ENCODE measurements around the gene CTSO. TPM values are rescaled to one million over a fixed set of nuclear protein-coding genes. Genes with fewer than 3 reads are reported as not detected.

Gene CTSO
- total RNA-seq, 1 experiment from 2014 or later: 2.9 TPM

GRCh38 chr4:155889946-155890345, 63.7 kb downstream of the CTSO start:
- Histone ChIP-seq H3K36me3 (ENCODE audit: control insufficient read depth, insufficient read depth, low read length) (no peaks in the 10 kb centered on the region), H3K4me1 (no peaks in the 10 kb centered on the region), H3K9me3 (no peaks in the 10 kb centered on the region; the same call in 1 of the 2 replicates), H3K27me3 (replicated peaks; ENCODE audit: control insufficient read depth, insufficient read depth, low read length) (no peaks in the 10 kb centered on the region), H3K4me3 (ENCODE audit: low read depth, low read length) (no peak overlapping the region)
- TF ChIP-seq CTCF (IDR thresholded peaks at IDR 0.05; ENCODE audit: insufficient read depth in 1 of 2, low read depth in 1 of 2, low read length in 1 of 2, severe bottlenecking in 1 of 2, unreplicated experiment in 1 of 2): no peak
- no peaks in the 10 kb centered on the region for H3K36me3 Mint-ChIP-seq (ENCODE audit: insufficient read depth, unreplicated experiment)
- intact Hi-C loops (cut with micrococcal nuclease; ENCODE audit: unreplicated experiment): no loop called here
- no peak for DNase-seq
- H3K27ac Mint-ChIP-seq (ENCODE audit: unreplicated experiment): no peak overlapping the region
- no peak overlapping the region for H3K4me3 Mint-ChIP-seq (ENCODE audit: unreplicated experiment)
- ChIA-PET POLR2A (no interaction called here), CTCF (interaction anchor here (0.6 kb wide), 1 partner anchor 13 kb away, joined by 3 read pairs; no protein-coding TSS in a partner anchor)
- no peaks in the 10 kb centered on the region for H3K4me1 Mint-ChIP-seq (ENCODE audit: low read depth, unreplicated experiment)
- no TSS peak for BruUV-seq (replicated peaks)
- no peaks in the 10 kb centered on the region for H3K27me3 Mint-ChIP-seq (ENCODE audit: insufficient read depth, unreplicated experiment)
- peaks cover 38% of the 10 kb centered on the region for H3K9me3 Mint-ChIP-seq (ENCODE audit: unreplicated experiment)

- Mint-ChIP-seq H3K4me3 (ENCODE audit: unreplicated experiment) (no peak overlapping the region), H3K4me1 (ENCODE audit: low read depth, unreplicated experiment) (no peaks in the 10 kb centered on the region), H3K9me3 (ENCODE audit: unreplicated experiment) (peaks cover 35% of the 10 kb centered on the region), H3K27me3 (ENCODE audit: insufficient read depth, unreplicated experiment) (no peaks in the 10 kb centered on the region), H3K27ac (ENCODE audit: unreplicated experiment) (no peak overlapping the region), H3K36me3 (ENCODE audit: insufficient read depth, unreplicated experiment) (no peaks in the 10 kb centered on the region)
- H3K36me3 ChIP-seq (ENCODE audit: control insufficient read depth, insufficient read depth, low read length): no peaks in the 10 kb centered on the region
- H3K27me3 ChIP-seq (replicated peaks; ENCODE audit: control insufficient read depth, insufficient read depth, low read length): no peaks in the 10 kb centered on the region
- intact Hi-C loops (cut with micrococcal nuclease; ENCODE audit: unreplicated experiment): no loop called here
- H3K9me3 ChIP-seq: no peaks in the 10 kb centered on the region; the same call in 1 of the 2 replicates
- DNase-seq: no peak
- ChIA-PET POLR2A (no interaction called here), CTCF (interaction anchor here (0.6 kb wide), 1 partner anchor 14 kb away, joined by 3 read pairs; no protein-coding TSS in a partner anchor)
- no peak overlapping the region for H3K4me3 ChIP-seq (ENCODE audit: low read depth, low read length)
- BruUV-seq (replicated peaks): no TSS peak
- no peaks in the 10 kb centered on the region for H3K4me1 ChIP-seq
- TF ChIP-seq CTCF (IDR thresholded peaks at IDR 0.05; ENCODE audit: insufficient read depth in 1 of 2, low read depth in 1 of 2, low read length in 1 of 2, severe bottlenecking in 1 of 2, unreplicated experiment in 1 of 2): no peak
Observed at GRCh38 chr4:155889031-155889793, 64.5 kb downstream of the CTSO start.

- no peak for TF ChIP-seq CTCF (IDR thresholded peaks at IDR 0.05; ENCODE audit: insufficient read depth in 1 of 2, low read depth in 1 of 2, low read length in 1 of 2, severe bottlenecking in 1 of 2, unreplicated experiment in 1 of 2)
- no peaks in the 10 kb centered on the region for H3K36me3 ChIP-seq (ENCODE audit: control insufficient read depth, insufficient read depth, low read length)
- no peaks in the 10 kb centered on the region; the same call in 1 of the 2 replicates for H3K9me3 ChIP-seq
- DNase-seq: no peak
- Mint-ChIP-seq H3K4me1 (ENCODE audit: low read depth, unreplicated experiment) (no peaks in the 10 kb centered on the region), H3K4me3 (ENCODE audit: unreplicated experiment) (no peak overlapping the region), H3K9me3 (ENCODE audit: unreplicated experiment) (peaks cover 42% of the 10 kb centered on the region), H3K36me3 (ENCODE audit: insufficient read depth, unreplicated experiment) (no peaks in the 10 kb centered on the region), H3K27me3 (ENCODE audit: insufficient read depth, unreplicated experiment) (no peaks in the 10 kb centered on the region), H3K27ac (ENCODE audit: unreplicated experiment) (no peak overlapping the region)
- no peaks in the 10 kb centered on the region for H3K27me3 ChIP-seq (replicated peaks; ENCODE audit: control insufficient read depth, insufficient read depth, low read length)
- ChIA-PET POLR2A (no interaction called here), CTCF (no interaction called here)
- no peak overlapping the region for H3K4me3 ChIP-seq (ENCODE audit: low read depth, low read length)
- intact Hi-C loops (cut with micrococcal nuclease; ENCODE audit: unreplicated experiment): no loop called here
- H3K4me1 ChIP-seq: no peaks in the 10 kb centered on the region
- no TSS peak for BruUV-seq (replicated peaks)
Observed at GRCh38 chr4:155887847-155888570, 65.7 kb downstream of the CTSO start.

All from Caco-2 (cell line).